ENCODE data around the gene REEP3.

The REEP3 gene

GRCh38 chr10:63515002-63515763 is 6.0 kb upstream of the REEP3 start:
- DNase-seq, result no peak

- no peak for DNase-seq
Observed at GRCh38 chr10:63516207-63516606, 5.0 kb upstream of the REEP3 start.

- DNase-seq, result no peak
Observed at GRCh38 chr10:63518690-63519288, 2.4 kb upstream of the REEP3 start.

GRCh38 chr10:63521416-63522276 is 445 bp downstream of the REEP3 start:
- peak in 1 of 2 experiments; percentile 47 for DNase-seq

GRCh38 chr10:63522277-63522687 is 1.1 kb downstream of the REEP3 start:
- DNase-seq, result no peak

- DNase-seq, result no peak
Observed at GRCh38 chr10:63522995-63523394, 1.8 kb downstream of the REEP3 start.

- DNase-seq, result no peak
Observed at GRCh38 chr10:63525021-63525420, 3.8 kb downstream of the REEP3 start.

- DNase-seq, result no peak
Observed at GRCh38 chr10:63527401-63527800, 6.2 kb downstream of the REEP3 start.

GRCh38 chr10:63528084-63528744 is 7.0 kb downstream of the REEP3 start:
- peak in 1 of 2 experiments; percentile 6 for DNase-seq

GRCh38 chr10:63530409-63530808 is 9.2 kb downstream of the REEP3 start:
- DNase-seq, result no peak

GRCh38 chr10:63534723-63535122 is 13.5 kb downstream of the REEP3 start:
- DNase-seq, result no peak

- DNase-seq, result no peak
Observed at GRCh38 chr10:63536698-63537097, 15.5 kb downstream of the REEP3 start.

GRCh38 chr10:63537536-63537935 is 16.3 kb downstream of the REEP3 start:
- DNase-seq, result peak; percentile 71 to 84

GRCh38 chr10:63539377-63539776 is 18.2 kb downstream of the REEP3 start:
- no peak for DNase-seq

- no peak for DNase-seq
Observed at GRCh38 chr10:63539994-63540393, 18.8 kb downstream of the REEP3 start.

GRCh38 chr10:63542835-63543575 is 21.8 kb downstream of the REEP3 start:
- no peak for DNase-seq

GRCh38 chr10:63543576-63543962 is 22.4 kb downstream of the REEP3 start:
- no peak for DNase-seq

GRCh38 chr10:63544418-63544817 is 23.2 kb downstream of the REEP3 start:
- DNase-seq, result no peak

- peak in 1 of 2 experiments; percentile 54 for DNase-seq
Observed at GRCh38 chr10:63547628-63548360, 26.6 kb downstream of the REEP3 start.

GRCh38 chr10:63548860-63549259 is 27.7 kb downstream of the REEP3 start:
- no peak for DNase-seq

GRCh38 chr10:63549810-63550209 is 28.6 kb downstream of the REEP3 start:
- peak in 1 of 2 experiments; percentile 5 for DNase-seq

GRCh38 chr10:63553031-63553430 is 31.8 kb downstream of the REEP3 start:
- DNase-seq, result no peak

Data from NCI-H524 (cell line).